T-helper 1 cell treated with Interleukin-12 subunit alpha and Interleukin-12 subunit beta and Interleukin-4 antibody, amounts not matched to agents 30 μg/mL and 1 μg/mL, for 36 hours (primary cell): ENCODE measurements around the gene CTBP2.

Source experiments
- H3K27ac Mint-ChIP-seq: one replicate; pipeline ENCODE4 v1.8.0; 2021; ENCODE audit warnings: mild to moderate bottlenecking, mixed read lengths
- H3K27me3 Mint-ChIP-seq: one replicate; pipeline ENCODE4 v1.8.0; 2021; ENCODE audit warnings: low read depth, mixed read lengths
- H3K36me3 Mint-ChIP-seq: one replicate; pipeline ENCODE4 v1.8.0; 2021; ENCODE audit warnings: low read depth, mixed read lengths
- H3K4me1 Mint-ChIP-seq: one replicate; pipeline ENCODE4 v1.8.0; 2021; ENCODE audit warnings: low read depth, mixed read lengths
- H3K4me3 Mint-ChIP-seq: one replicate; pipeline ENCODE4 v1.8.0; 2021; ENCODE audit warnings: mild to moderate bottlenecking, moderate library complexity, mixed read lengths
- H3K9me3 Mint-ChIP-seq: one replicate; pipeline ENCODE4 v1.8.0; 2021; ENCODE audit warnings: mixed read lengths

Gene CTBP2

GRCh38 chr10:125120053-125120710 lies 40.2 kb downstream of the CTBP2 start:
- Mint-ChIP-seq H3K4me3 (no peak overlapping the region), H3K36me3 (no peaks in the 10 kb centered on the region), H3K4me1 (no peaks in the 10 kb centered on the region), H3K27me3 (no peaks in the 10 kb centered on the region), H3K27ac (no peak overlapping the region), H3K9me3 (no peaks in the 10 kb centered on the region)

GRCh38 chr10:125118701-125119100 lies 41.7 kb downstream of the CTBP2 start:
- Mint-ChIP-seq H3K27ac (no peak overlapping the region), H3K27me3 (no peaks in the 10 kb centered on the region), H3K9me3 (no peaks in the 10 kb centered on the region), H3K4me1 (no peaks in the 10 kb centered on the region), H3K36me3 (no peaks in the 10 kb centered on the region), H3K4me3 (no peak overlapping the region)

GRCh38 chr10:125118011-125118611 lies 42.3 kb downstream of the CTBP2 start:
- no peaks in the 10 kb centered on the region for H3K27me3 Mint-ChIP-seq
- no peak overlapping the region for H3K4me3 Mint-ChIP-seq
- no peaks in the 10 kb centered on the region for H3K4me1 Mint-ChIP-seq
- no peaks in the 10 kb centered on the region for H3K36me3 Mint-ChIP-seq
- H3K9me3 Mint-ChIP-seq = no peaks in the 10 kb centered on the region
- H3K27ac Mint-ChIP-seq = no peak overlapping the region

GRCh38 chr10:125116652-125117310 lies 43.6 kb downstream of the CTBP2 start:
- Mint-ChIP-seq H3K27ac (no peak overlapping the region), H3K36me3 (no peaks in the 10 kb centered on the region), H3K4me1 (no peaks in the 10 kb centered on the region), H3K27me3 (no peaks in the 10 kb centered on the region), H3K9me3 (no peaks in the 10 kb centered on the region), H3K4me3 (no peak overlapping the region)

- Mint-ChIP-seq H3K27me3 (no peaks in the 10 kb centered on the region), H3K4me1 (no peaks in the 10 kb centered on the region), H3K36me3 (no peaks in the 10 kb centered on the region), H3K27ac (no peak overlapping the region), H3K4me3 (no peak overlapping the region), H3K9me3 (no peaks in the 10 kb centered on the region)
Observed at GRCh38 chr10:125116041-125116649, 44.2 kb downstream of the CTBP2 start.

GRCh38 chr10:125115409-125115808 lies 45.0 kb downstream of the CTBP2 start:
- Mint-ChIP-seq H3K36me3 (no peaks in the 10 kb centered on the region), H3K27me3 (no peaks in the 10 kb centered on the region), H3K4me1 (no peaks in the 10 kb centered on the region), H3K4me3 (no peak overlapping the region), H3K9me3 (no peaks in the 10 kb centered on the region), H3K27ac (no peak overlapping the region)

GRCh38 chr10:125114761-125115391 lies 45.5 kb downstream of the CTBP2 start:
- Mint-ChIP-seq H3K27me3 (no peaks in the 10 kb centered on the region), H3K36me3 (no peaks in the 10 kb centered on the region), H3K4me3 (no peak overlapping the region), H3K9me3 (no peaks in the 10 kb centered on the region), H3K4me1 (no peaks in the 10 kb centered on the region), H3K27ac (no peak overlapping the region)

- Mint-ChIP-seq H3K27ac (no peak overlapping the region), H3K4me1 (no peaks in the 10 kb centered on the region), H3K9me3 (no peaks in the 10 kb centered on the region)
Observed at GRCh38 chr10:125113691-125114371, 46.5 kb downstream of the CTBP2 start.

GRCh38 chr10:125112697-125113494 lies 47.5 kb downstream of the CTBP2 start:
- Mint-ChIP-seq H3K9me3 (no peaks in the 10 kb centered on the region), H3K27ac (no peak overlapping the region), H3K27me3 (no peaks in the 10 kb centered on the region), H3K36me3 (no peaks in the 10 kb centered on the region), H3K4me3 (no peak overlapping the region), H3K4me1 (no peaks in the 10 kb centered on the region)

More at GRCh38 chr10:125113691-125114371, 46.5 kb downstream of the CTBP2 start:
- no peaks in the 10 kb centered on the region for H3K36me3 Mint-ChIP-seq
- no peaks in the 10 kb centered on the region for H3K27me3 Mint-ChIP-seq
- H3K4me3 Mint-ChIP-seq = no peak overlapping the region

GRCh38 chr10:125111118-125111727 lies 49.1 kb downstream of the CTBP2 start:
- no peak overlapping the region for H3K4me3 Mint-ChIP-seq
- no peak overlapping the region for H3K27ac Mint-ChIP-seq
- no peaks in the 10 kb centered on the region for H3K9me3 Mint-ChIP-seq
- no peaks in the 10 kb centered on the region for H3K27me3 Mint-ChIP-seq
- no peaks in the 10 kb centered on the region for H3K36me3 Mint-ChIP-seq
- H3K4me1 Mint-ChIP-seq = no peaks in the 10 kb centered on the region

- Mint-ChIP-seq H3K4me3 (no peak overlapping the region), H3K27ac (no peak overlapping the region), H3K36me3 (no peaks in the 10 kb centered on the region), H3K4me1 (no peaks in the 10 kb centered on the region), H3K27me3 (no peaks in the 10 kb centered on the region), H3K9me3 (no peaks in the 10 kb centered on the region)
Observed at GRCh38 chr10:125107965-125108580, 52.3 kb downstream of the CTBP2 start.

GRCh38 chr10:125107166-125107949 lies 53.0 kb downstream of the CTBP2 start:
- no peak overlapping the region for H3K4me3 Mint-ChIP-seq
- H3K36me3 Mint-ChIP-seq = no peaks in the 10 kb centered on the region
- H3K9me3 Mint-ChIP-seq = no peaks in the 10 kb centered on the region
- no peaks in the 10 kb centered on the region for H3K27me3 Mint-ChIP-seq
- H3K4me1 Mint-ChIP-seq = no peaks in the 10 kb centered on the region
- H3K27ac Mint-ChIP-seq = no peak overlapping the region
